Astrocyte (in vitro differentiated cells and primary cell): ENCODE data around the gene LGALS9B.
"Not testable (repeated sequence)": the region's sequence is repeated elsewhere in the genome, so short reads cannot be mapped to it uniquely, and the experiment has no call there.

Experiments
- CTCF ChIP-seq: IDR thresholded peaks from 2 replicates; pipeline ENCODE4 v1.5.1; 2011; ENCODE audit warnings: low read depth, mild to moderate bottlenecking, inconsistent platforms, low read length, moderate library complexity; ENCODE audit not compliant: insufficient read depth
- EZH2 ChIP-seq: IDR thresholded peaks from 2 replicates; pipeline ENCODE4 v1.6.1; 2012; ENCODE audit warnings: mild to moderate bottlenecking, low read length, inconsistent platforms; ENCODE audit not compliant: insufficient read depth

GRCh38 chr17:20433382-20433781, 34.0 kb downstream of the LGALS9B start:
- TF ChIP-seq EZH2, CTCF: not testable (repeated sequence)
